Umbilical cord (tissue), 2 donors: ENCODE data around the gene TPSD1. TPM values are rescaled to one million over a fixed set of nuclear protein-coding genes. Genes with fewer than 3 reads are reported as not detected.
"Not testable (repeated sequence)": the region's sequence is repeated elsewhere in the genome, so short reads cannot be mapped to it uniquely, and the experiment has no call there.

ENCODE experiments used
- DNase-seq: peaks from one replicate; pipeline ENCODE4 v3.0.0-alpha.2; 2015; ENCODE audit warnings: low spot score
- total RNA-seq: library from RNA; depleted of rRNA; stranded (reverse); fragments of >200 nt; gene quantifications from one replicate; pipeline ENCODE4 v1.2.3, GENCODE V29; 2014; ENCODE audit warnings: low replicate concordance; ENCODE audit not compliant: insufficient read depth

Gene TPSD1
- total RNA-seq, 1 donor from 2014 or later = not detected

- not testable (repeated sequence) for DNase-seq
Measured at GRCh38 chr16:1241081-1241480, 14.8 kb upstream of the TPSD1 start.

GRCh38 chr16:1243363-1243762, 12.5 kb upstream of the TPSD1 start:
- not testable (repeated sequence) for DNase-seq

- DNase-seq = not testable (repeated sequence)
Measured at GRCh38 chr16:1243907-1244850, 11.7 kb upstream of the TPSD1 start.

DNA sequence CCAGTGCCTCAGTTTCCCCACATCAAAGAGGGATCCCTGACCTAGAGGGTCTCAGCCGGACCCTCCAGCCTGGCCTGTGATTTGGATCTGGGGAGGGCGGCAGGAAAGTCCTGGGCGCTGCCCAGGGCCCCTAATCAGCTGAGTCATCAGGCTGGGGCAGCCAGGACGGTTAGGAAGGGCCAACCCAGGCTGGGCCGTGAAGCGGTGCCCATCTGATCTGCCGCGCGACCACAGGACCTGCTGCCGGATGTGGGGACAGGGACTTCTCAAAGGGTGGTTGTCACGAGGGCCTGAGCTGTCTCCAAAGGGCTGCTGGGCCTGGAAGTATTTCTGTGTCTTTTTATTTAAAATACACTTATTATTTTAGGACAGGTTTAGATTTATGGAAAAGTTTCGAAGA, 11.0 kb upstream of the TPSD1 start:
- DNase-seq = no peak

DNA sequence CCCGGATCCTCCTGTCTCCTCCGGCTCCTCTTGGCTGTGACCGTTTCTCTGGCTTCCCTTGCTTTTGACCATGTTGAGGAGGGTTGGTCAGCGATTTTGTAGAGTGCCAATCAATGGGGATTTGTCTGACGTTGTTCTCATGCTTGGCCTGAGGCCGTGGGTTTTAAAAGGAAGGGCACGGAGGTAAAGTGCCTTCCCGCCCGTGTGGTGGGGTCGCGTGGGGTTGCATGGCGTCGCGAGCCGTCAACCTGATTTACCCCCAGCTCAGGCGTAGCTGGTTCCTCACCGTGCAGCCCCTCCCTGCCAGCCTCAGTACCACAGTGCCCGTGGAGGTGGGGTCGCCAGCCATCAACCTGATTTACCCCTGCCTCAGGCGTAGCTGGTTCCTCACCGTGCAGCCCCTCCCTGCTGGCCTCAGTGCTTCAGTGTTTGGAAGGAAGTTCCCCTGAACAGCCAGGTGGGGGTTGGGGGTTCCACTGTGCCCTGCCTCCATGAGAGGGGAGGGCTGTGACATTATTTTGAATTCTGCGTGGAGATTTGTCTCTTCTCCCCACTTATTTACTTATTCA, 10.3 kb upstream of the TPSD1 start:
- DNase-seq = no peak

GRCh38 chr16:1247903-1248537, 7.8 kb upstream of the TPSD1 start:
- not testable (repeated sequence) for DNase-seq

- not testable (repeated sequence) for DNase-seq
Measured at GRCh38 chr16:1249031-1249755, 6.7 kb upstream of the TPSD1 start.

- DNase-seq = not testable (repeated sequence)
Measured at GRCh38 chr16:1253701-1254364, 2.0 kb upstream of the TPSD1 start.

DNA sequence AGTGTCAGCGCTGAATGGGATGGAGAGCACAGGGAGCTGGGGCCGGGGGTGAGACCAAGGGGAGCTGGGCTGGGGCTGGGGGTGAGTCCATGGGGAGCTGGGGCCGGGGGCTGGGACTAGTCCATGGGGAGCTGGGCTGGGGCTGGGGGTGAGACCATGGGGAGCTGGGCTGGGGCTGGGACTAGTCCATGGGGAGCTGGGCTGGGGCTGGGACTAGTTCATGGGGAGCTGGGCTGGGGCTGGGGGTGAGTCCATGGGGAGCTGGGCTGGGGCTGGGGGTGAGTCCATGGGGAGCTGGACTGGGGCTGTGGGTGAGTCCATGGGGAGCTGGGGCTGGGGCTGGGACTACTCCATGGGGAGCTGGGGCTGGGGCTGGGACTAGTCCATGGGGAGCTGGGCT, 1.0 kb upstream of the TPSD1 start:
- not testable (repeated sequence) for DNase-seq

GRCh38 chr16:1256296-1256873, 516 bp downstream of the TPSD1 start:
- DNase-seq = not testable (repeated sequence)

DNA sequence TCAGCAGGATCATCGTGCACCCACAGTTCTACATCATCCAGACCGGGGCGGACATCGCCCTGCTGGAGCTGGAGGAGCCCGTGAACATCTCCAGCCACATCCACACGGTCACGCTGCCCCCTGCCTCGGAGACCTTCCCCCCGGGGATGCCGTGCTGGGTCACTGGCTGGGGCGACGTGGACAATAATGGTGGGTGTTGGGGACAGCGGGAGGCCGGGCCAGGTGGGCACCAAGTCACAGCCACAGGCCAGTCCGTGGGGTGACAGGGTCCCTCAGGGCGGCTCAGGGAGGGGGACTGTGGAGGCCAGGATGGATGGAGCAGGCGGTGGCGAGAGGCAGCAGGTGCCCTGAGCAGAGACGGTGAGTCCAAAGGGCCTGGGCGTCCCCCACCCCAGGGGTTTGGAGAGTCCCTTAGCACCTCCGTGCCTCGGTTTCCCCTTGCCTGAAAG, 1.0 kb downstream of the TPSD1 start:
- no peak for DNase-seq

DNA sequence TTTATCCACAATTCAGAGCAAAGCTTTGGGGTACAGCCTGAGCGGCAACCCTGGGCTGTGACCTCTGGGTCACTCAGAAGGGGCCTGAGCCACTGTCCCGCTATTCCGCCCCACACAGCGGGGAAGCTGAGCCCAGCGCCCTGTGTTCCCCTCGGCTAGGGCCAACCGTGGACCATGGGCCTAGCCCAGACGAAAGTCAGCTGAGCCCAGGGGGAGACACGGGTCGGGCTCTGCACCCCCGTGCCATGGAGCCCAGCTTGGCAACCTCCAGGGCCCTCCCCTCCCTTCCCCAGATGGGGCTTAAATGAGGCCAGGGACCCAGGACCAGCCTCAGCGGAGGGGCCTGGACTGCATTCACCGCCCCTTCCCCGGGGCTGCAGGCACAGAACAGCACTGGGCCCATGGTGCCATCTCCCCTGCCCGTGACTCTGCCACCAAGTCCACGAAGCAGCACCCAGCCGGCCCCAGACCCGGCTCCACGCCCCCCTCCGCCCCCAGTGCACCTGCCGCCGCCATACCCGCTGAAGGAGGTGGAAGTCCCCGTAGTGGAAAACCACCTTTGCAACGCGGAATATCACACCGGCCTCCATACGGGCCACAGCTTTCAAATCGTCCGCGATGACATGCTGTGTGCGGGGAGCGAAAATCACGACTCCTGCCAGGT, 1.8 kb downstream of the TPSD1 start:
- no peak for DNase-seq

DNA sequence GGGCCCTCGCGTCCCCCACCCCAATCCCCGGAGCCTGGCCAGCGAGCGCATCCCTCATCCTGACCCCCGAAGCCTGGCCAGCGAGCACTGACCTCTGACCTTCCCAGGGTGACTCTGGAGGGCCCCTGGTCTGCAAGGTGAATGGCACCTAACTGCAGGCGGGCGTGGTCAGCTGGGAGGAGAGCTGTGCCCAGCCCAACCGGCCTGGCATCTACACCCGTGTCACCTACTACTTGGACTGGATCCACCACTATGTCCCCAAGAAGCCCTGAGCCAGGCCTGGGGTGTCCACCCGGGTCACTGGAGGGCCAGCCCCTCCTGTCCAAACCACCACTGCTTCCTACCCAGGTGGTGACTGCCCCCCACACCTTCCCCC, 2.3 kb downstream of the TPSD1 start:
- no peak for DNase-seq

DNA sequence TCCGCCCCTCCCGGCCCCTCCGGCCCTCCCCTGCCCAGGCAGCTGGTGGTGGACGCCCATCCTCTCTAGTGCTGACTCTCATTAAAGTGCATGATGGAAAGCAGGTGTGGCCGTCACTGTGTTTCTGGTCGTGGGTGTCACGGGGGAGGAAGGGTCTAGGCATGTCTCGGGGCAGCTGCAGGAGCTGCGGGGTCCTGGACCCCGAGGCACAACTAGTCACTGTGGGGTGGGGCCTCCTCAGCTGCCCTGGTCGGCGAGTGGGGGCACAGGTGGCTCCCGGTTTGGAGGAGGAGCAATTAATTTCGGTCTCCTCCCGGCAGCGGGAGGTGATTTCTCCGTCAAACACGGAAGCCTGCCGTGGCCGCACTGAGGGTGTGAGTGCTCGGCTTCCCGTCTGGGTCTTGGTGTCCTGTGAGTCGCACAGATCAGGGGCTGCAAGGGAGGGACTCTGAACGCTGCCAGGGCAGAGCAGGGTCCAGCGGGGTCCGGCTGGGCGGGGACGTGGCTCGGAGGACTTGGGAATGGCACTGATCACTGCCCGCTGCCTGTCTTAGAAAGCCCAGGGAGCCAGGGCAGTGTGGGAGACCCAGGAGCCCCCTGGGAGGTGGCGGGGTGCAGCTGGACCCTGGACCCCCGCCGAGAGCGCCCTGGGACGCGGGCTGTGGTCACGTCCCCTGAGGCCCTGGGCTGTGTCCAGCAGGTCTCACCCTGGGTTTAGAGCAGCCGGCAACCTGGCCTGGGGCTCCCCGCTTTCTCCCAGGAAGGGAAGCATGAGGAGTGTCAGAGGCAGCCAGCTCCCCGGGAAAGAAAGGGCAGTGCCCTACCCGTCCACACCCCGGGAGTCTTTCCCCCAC, 3.3 kb downstream of the TPSD1 start:
- no peak for DNase-seq

DNA sequence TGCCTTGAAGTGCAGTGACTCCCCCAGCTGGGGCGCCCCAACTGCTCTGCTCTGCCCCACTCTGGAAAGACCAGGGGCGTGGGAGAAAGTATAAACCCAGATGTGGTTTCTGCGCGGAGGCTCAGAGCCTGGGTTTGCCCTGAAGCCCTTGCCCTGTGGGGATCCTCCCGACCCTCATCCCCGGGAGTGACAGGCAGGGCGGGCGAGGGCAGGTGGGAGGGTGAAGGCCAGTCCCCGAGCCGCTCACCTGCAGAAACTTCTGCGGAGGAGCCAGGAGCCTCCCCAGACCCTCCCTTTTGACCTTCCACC, 3.8 kb downstream of the TPSD1 start:
- DNase-seq = no peak

- no peak for DNase-seq
Measured at GRCh38 chr16:1260101-1260680, 4.3 kb downstream of the TPSD1 start.

- no peak for DNase-seq
Measured at GRCh38 chr16:1261131-1261892, 5.4 kb downstream of the TPSD1 start.

GRCh38 chr16:1262210-1262845, 6.5 kb downstream of the TPSD1 start:
- no peak for DNase-seq
